ENCODE data around the gene CHM. TPM values are rescaled to one million over a fixed set of nuclear protein-coding genes. Genes with fewer than 3 reads are reported as not detected.

The CHM gene
- total RNA-seq, 4 donors from 2014 or later = 12.5 to 25.2 (median 18.8) TPM

DNA sequence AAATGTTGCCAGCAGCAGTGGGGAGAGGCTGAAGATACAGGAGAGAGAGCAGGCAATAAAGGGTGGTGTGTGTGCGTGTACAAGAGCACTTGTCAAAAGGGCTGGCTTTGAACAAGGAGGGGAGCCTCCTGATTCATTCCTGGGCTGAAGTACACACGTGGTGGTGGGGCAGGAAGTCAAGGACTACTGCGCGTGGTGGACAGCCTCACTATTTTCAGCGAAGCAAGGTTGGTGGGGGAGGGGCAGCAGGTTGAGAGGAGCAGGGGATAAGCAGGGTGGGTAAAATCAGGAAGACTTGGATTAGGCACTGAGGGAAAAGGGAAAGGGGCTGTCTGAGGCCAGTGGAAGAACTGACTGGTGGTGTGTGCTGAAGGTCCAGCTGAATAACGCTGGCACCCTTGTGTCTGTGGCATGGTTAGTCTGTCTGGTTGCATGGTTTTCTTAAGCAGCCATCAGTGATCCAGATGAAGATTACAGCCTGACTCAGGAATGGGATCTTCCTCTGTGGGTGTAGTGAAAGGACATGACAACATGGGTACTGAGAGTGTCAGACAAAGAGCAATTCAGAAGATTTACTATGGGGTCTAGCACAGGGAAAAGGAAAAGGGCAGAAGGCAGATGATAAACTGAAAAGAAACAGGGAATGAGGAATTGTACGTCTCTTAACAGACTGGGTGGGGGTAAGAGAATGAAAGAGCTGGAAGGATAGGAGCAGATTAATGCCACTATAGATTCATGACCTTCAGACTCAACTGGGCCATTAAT lies 149.8 kb downstream of the CHM start:
- no peaks in the 10 kb centered on the region for H3K27me3 ChIP-seq
- ATAC-seq = no peak
- H3K9me3 ChIP-seq = no peaks in the 10 kb centered on the region
- no peak overlapping the region for H3K27ac ChIP-seq
- 76 to 87% methylated on average over 3 to 6 of the region's 7 CpGs for WGBS, 2 donors (ENCODE audit: low coverage in 1 of 2)
- no peak overlapping the region for H3K4me3 ChIP-seq
- peaks cover 0 to 10% of the 10 kb centered on the region in 2 donors for H3K36me3 ChIP-seq
- H3K4me1 ChIP-seq = no peaks in the 10 kb centered on the region
- no peak for TF ChIP-seq POLR2AphosphoS5 (IDR thresholded peaks at IDR 0.05)
- no peak for TF ChIP-seq EP300 (IDR thresholded peaks at IDR 0.05)
- TF ChIP-seq, protein P1, sequence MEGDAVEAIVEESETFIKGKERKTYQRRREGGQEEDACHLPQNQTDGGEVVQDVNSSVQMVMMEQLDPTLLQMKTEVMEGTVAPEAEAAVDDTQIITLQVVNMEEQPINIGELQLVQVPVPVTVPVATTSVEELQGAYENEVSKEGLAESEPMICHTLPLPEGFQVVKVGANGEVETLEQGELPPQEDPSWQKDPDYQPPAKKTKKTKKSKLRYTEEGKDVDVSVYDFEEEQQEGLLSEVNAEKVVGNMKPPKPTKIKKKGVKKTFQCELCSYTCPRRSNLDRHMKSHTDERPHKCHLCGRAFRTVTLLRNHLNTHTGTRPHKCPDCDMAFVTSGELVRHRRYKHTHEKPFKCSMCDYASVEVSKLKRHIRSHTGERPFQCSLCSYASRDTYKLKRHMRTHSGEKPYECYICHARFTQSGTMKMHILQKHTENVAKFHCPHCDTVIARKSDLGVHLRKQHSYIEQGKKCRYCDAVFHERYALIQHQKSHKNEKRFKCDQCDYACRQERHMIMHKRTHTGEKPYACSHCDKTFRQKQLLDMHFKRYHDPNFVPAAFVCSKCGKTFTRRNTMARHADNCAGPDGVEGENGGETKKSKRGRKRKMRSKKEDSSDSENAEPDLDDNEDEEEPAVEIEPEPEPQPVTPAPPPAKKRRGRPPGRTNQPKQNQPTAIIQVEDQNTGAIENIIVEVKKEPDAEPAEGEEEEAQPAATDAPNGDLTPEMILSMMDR (IDR thresholded peaks at IDR 0.05) = no peak
- no peak for TF ChIP-seq POLR2A (IDR thresholded peaks at IDR 0.05)

DNA sequence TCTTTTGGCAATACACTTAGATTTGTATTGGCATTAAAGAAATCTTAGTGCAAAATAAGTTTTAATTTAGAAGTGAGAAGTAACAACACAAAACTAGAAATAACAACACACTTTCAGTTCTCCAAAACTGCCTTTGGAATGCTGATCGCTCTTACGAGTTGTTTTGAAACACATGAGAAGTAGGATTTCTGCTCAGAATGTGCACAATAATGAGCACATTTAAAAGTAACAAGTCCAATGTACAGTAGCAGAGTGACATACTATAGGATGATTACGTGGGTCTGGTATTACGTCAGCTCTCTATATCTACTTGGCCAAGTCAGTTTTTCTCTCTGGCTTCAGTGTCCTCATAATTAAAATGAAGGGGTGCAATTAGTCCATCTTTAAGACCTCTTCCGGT lies 164.8 kb downstream of the CHM start:
- Histone ChIP-seq H3K27me3 (no peaks in the 10 kb centered on the region), H3K27ac (no peak overlapping the region), H3K9me3 (no peaks in the 10 kb centered on the region), H3K4me1 (no peaks in the 10 kb centered on the region), H3K4me3 (no peak overlapping the region), H3K36me3 (peaks cover 0 to 8% of the 10 kb centered on the region in 2 donors)
- no peak for ATAC-seq
- TF ChIP-seq, protein P1 (IDR thresholded peaks at IDR 0.05) = no peak
- no peak for TF ChIP-seq POLR2AphosphoS5 (IDR thresholded peaks at IDR 0.05)
- TF ChIP-seq EP300 (IDR thresholded peaks at IDR 0.05) = no peak
- no peak for TF ChIP-seq POLR2A (IDR thresholded peaks at IDR 0.05)
- 78 to 90% methylated on average over 5 of the region's 5 CpGs for WGBS, 2 donors (ENCODE audit: low coverage in 1 of 2)

DNA sequence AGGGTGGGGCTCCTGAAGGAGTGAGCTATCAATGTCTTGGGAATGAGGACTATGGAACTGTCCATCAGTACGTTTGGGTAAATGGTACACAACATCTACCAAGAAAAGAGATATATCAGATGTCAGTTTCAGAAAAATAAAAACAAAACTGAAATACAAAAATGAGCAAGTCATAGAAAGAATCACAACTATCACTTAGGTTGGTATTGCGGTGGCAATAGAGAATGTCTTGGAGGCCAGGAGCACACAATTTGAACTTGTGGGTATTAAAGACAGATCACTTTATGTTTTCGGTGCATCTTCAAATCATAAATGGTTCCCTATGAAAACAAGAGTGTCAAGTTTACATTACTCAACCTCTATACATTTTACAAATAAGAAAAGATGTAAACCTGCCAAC lies 176.8 kb downstream of the CHM start:
- Histone ChIP-seq H3K36me3 (peaks cover 0 to 22% of the 10 kb centered on the region in 2 donors), H3K27me3 (no peaks in the 10 kb centered on the region), H3K4me3 (no peak overlapping the region), H3K4me1 (no peaks in the 10 kb centered on the region), H3K27ac (no peak overlapping the region), H3K9me3 (peaks cover 0 to 6% (median 0%) of the 10 kb centered on the region in 3 donors)
- ATAC-seq = no peak
- TF ChIP-seq EP300 (IDR thresholded peaks at IDR 0.05) (no peak), POLR2AphosphoS5 (IDR thresholded peaks at IDR 0.05) (no peak), POLR2A (IDR thresholded peaks at IDR 0.05) (no peak)
- TF ChIP-seq, protein P1 (IDR thresholded peaks at IDR 0.05) = no peak
- 74 to 100% methylated on average over 1 to 3 of the region's 3 CpGs for WGBS, 2 donors (ENCODE audit: low coverage in 1 of 2)

DNA sequence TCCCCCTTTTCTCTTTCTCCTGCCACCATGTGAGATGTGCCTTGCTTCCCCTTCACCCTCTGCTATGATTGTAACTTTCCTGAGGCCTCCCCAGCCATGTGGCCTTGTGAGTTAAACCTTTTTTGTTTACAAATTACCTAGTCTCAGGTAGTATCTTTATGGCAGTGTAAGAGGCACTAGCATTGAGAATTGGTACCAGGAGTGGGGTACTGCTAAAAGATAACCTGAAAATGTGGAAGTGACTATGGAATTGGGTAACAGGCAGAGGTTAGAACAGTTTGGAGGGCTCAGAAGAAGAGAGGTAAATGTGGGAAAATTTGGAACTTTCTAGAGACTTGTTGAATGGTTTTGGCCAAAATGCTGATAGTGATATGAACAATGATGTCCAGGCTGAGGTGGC lies 182.0 kb downstream of the CHM start:
- TF ChIP-seq, protein P1 (IDR thresholded peaks at IDR 0.05) = no peak
- no peak for TF ChIP-seq EP300 (IDR thresholded peaks at IDR 0.05)
- TF ChIP-seq POLR2A (IDR thresholded peaks at IDR 0.05) = no peak
- TF ChIP-seq POLR2AphosphoS5 (IDR thresholded peaks at IDR 0.05) = no peak
- Histone ChIP-seq H3K4me3 (no peak overlapping the region), H3K4me1 (no peaks in the 10 kb centered on the region), H3K36me3 (peaks cover 0 to 45% of the 10 kb centered on the region in 2 donors), H3K27ac (no peak overlapping the region), H3K9me3 (peaks cover 0 to 6% (median 0%) of the 10 kb centered on the region in 3 donors), H3K27me3 (no peaks in the 10 kb centered on the region)
- ATAC-seq = no peak

DNA sequence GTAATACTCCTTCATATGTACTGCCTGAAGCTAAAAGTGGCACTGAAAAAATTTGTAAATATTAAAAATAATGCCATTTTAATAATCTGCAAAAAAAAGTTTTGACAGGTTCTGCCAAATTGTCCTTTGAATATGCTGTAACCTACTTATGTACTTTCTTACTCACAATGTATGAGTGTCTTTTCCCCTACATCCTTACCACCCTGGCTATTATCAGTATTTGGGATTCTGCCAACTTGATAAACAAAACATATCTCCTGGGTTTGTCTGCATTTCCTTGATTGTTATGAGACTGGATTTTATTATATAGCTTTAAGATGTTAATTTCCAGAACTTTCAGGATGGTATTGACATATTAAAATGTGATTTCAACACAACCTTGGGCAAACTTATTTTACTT lies 187.9 kb downstream of the CHM start:
- ATAC-seq = no peak
- Histone ChIP-seq H3K27me3 (no peaks in the 10 kb centered on the region), H3K9me3 (no peaks in the 10 kb centered on the region), H3K4me3 (no peak overlapping the region), H3K36me3 (peaks cover 0 to 20% of the 10 kb centered on the region in 2 donors), H3K27ac (no peak overlapping the region), H3K4me1 (no peaks in the 10 kb centered on the region)
- TF ChIP-seq EP300 (IDR thresholded peaks at IDR 0.05) = no peak
- TF ChIP-seq, protein P1 (IDR thresholded peaks at IDR 0.05) = no peak
- no peak for TF ChIP-seq POLR2AphosphoS5 (IDR thresholded peaks at IDR 0.05)
- no peak for TF ChIP-seq POLR2A (IDR thresholded peaks at IDR 0.05)
